GM20000 (cell line): ENCODE results near the gene SET.

Source experiments
- DNase-seq: peaks from one replicate; pipeline ENCODE4 v3.0.0; 2012; ENCODE audit warnings: low spot score
- TF ChIP-seq, protein P1 (sequence below): IDR thresholded peaks from 2 replicates; pipeline ENCODE4 v1.5.1; 2012; ENCODE audit warnings: mild to moderate bottlenecking, control low read depth; ENCODE audit errors: extremely low read depth, missing control alignments

SET gene

DNA sequence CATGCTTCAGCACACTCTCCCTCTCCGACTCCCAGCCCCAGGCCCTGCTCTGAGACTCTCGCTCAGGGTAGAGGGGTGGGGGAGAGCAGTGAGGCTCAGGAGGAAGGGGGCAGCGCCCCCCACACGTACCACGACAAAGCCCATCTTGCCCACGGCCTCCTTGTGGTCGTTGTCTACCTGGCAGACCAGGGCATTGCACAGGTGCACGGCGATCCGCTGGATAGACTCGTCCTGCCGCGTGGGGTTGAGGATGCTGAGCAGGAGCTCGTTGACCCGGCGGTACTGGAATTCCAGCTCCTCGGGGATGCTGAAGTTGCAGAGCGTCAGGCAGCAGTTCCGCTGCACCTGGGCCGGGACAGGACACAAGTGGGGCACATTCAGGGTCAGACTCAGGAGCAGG, 53.4 kb downstream of the SET start:
- no peak for DNase-seq
- TF ChIP-seq, protein P1, sequence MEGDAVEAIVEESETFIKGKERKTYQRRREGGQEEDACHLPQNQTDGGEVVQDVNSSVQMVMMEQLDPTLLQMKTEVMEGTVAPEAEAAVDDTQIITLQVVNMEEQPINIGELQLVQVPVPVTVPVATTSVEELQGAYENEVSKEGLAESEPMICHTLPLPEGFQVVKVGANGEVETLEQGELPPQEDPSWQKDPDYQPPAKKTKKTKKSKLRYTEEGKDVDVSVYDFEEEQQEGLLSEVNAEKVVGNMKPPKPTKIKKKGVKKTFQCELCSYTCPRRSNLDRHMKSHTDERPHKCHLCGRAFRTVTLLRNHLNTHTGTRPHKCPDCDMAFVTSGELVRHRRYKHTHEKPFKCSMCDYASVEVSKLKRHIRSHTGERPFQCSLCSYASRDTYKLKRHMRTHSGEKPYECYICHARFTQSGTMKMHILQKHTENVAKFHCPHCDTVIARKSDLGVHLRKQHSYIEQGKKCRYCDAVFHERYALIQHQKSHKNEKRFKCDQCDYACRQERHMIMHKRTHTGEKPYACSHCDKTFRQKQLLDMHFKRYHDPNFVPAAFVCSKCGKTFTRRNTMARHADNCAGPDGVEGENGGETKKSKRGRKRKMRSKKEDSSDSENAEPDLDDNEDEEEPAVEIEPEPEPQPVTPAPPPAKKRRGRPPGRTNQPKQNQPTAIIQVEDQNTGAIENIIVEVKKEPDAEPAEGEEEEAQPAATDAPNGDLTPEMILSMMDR, result no peak

GRCh38 chr9:128743421-128743820, 54.4 kb downstream of the SET start:
- TF ChIP-seq, protein P1, result no peak
- no peak for DNase-seq
